Breast epithelium (tissue), 4 donors: Measurements from ENCODE around the gene TOP1. TPM values are rescaled to one million over a fixed set of nuclear protein-coding genes. Genes with fewer than 3 reads are reported as not detected.

ENCODE experiments used
- DNase-seq, 2 donors: peaks; one replicate each; pipeline ENCODE4 v3.0.0-alpha.2; 2019; ENCODE audit warnings: low spot score in 2 of 2
- H3K27ac ChIP-seq, 2 donors: fragments of 200-600 bp; sonication (generic) in 1 of 2; one replicate each; pipeline ENCODE4 v1.5.1; 2016 to 2019; ENCODE audit warnings: mild to moderate bottlenecking in 1 of 2
- H3K27me3 ChIP-seq, 2 donors: fragments of 200-600 bp; sonication (generic) in 1 of 2; one replicate each; pipeline versions ENCODE4 v1.5.1 to v1.6.0; 2017 to 2019; ENCODE audit warnings: control low read depth in 1 of 2, mild to moderate bottlenecking in 1 of 2
- H3K36me3 ChIP-seq: fragments of 200-600 bp; one replicate; pipeline ENCODE4 v1.5.1; 2019
- H3K4me1 ChIP-seq, 2 donors: fragments of 200-600 bp; sonication (generic); one replicate each; pipeline ENCODE4 v1.5.1; 2016 to 2019; ENCODE audit warnings: control low read depth in 1 of 2
- H3K4me3 ChIP-seq, 3 donors: fragments of 200-600 bp; sonication (generic); 1 replicate in 2 of 3; 2 replicates in 1 of 3; pipeline ENCODE4 v1.5.1; 2016 to 2019; ENCODE audit warnings: mild to moderate bottlenecking in 3 of 3, moderate library complexity in 2 of 3
- H3K9me3 ChIP-seq, 2 donors: fragments of 200-600 bp; sonication (generic) in 1 of 2; one replicate each; pipeline ENCODE4 v1.5.1; 2016 to 2019; ENCODE audit warnings: control low read depth in 1 of 2
- POLR2A ChIP-seq: fragments of 450-650 bp; IDR thresholded peaks from one replicate; pipeline ENCODE4 v1.6.1; 2016; ENCODE audit warnings: antibody characterized with exemption, mild to moderate bottlenecking, moderate library complexity
- POLR2AphosphoS5 ChIP-seq, 3 donors: sonication (generic); formaldehyde crosslinking; IDR thresholded peaks; one replicate each; pipeline ENCODE4 v1.6.1; 2017; ENCODE audit warnings: antibody characterized with exemption in 3 of 3
- intact Hi-C: fragments of 100-400 bp; cut with DNase I; formaldehyde crosslinking; loops from one replicate; pipeline ENCODE4 v1.15.1; 2023; ENCODE audit warnings: low total_unique reads
- total RNA-seq, 3 donors: library from RNA; depleted of rRNA; stranded (reverse); fragments of >200 nt; gene quantifications; one replicate each; pipeline ENCODE4 v1.1.0, GENCODE V29; 2016
- TF ChIP-seq, protein P1 (sequence below), 3 donors: fragments of 450-650 bp; IDR thresholded peaks; one replicate each; pipeline ENCODE4 v1.5.1; 2016 to 2017; ENCODE audit warnings: antibody characterized with exemption in 3 of 3, mild to moderate bottlenecking in 3 of 3, moderate library complexity in 3 of 3

Gene TOP1
- total RNA-seq, 3 donors from 2014 or later = 24.0 to 41.6 (median 40.3) TPM

DNA sequence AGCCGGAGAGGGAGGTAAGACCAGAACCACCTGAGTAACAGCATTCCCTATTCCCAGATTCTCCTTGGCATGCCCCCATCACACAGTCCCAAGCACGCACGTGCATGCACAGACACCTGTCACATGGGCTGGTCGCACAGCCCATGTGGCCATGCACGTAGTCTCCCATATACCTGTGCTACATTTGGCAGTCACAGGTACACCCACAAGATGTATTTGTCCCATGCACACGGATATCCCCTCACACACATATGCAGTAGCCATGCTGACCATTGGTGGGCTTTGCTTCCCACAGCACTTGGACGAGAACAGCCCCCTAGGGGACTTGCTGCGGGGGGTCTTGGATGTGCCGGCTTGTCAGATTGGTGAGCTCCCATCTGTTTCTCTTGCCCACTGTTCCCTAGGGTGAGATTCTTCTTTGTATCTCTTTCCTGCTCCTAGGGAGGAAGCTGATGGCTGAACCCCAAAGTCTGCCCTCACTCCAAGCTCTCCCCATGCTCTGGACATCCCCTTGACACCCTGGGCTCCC, 140.6 kb downstream of the TOP1 start:
- peak in 1 of 2 donors; percentile 17 for DNase-seq
- no peaks in the 10 kb centered on the region for H3K9me3 ChIP-seq
- no peaks in the 10 kb centered on the region for H3K27me3 ChIP-seq
- peaks cover 22% of the 10 kb centered on the region for H3K36me3 ChIP-seq
- TF ChIP-seq, protein P1, sequence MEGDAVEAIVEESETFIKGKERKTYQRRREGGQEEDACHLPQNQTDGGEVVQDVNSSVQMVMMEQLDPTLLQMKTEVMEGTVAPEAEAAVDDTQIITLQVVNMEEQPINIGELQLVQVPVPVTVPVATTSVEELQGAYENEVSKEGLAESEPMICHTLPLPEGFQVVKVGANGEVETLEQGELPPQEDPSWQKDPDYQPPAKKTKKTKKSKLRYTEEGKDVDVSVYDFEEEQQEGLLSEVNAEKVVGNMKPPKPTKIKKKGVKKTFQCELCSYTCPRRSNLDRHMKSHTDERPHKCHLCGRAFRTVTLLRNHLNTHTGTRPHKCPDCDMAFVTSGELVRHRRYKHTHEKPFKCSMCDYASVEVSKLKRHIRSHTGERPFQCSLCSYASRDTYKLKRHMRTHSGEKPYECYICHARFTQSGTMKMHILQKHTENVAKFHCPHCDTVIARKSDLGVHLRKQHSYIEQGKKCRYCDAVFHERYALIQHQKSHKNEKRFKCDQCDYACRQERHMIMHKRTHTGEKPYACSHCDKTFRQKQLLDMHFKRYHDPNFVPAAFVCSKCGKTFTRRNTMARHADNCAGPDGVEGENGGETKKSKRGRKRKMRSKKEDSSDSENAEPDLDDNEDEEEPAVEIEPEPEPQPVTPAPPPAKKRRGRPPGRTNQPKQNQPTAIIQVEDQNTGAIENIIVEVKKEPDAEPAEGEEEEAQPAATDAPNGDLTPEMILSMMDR (IDR thresholded peaks at IDR 0.05) = no peak
- TF ChIP-seq POLR2A = no peak
- TF ChIP-seq POLR2AphosphoS5 (IDR thresholded peaks at IDR 0.05) = no peak
- H3K4me3 ChIP-seq = no peak overlapping the region
- peak overlapping the region in 1 of 2 donors; percentile 77 for H3K27ac ChIP-seq
- H3K4me1 ChIP-seq = peaks cover 0 to 4% of the 10 kb centered on the region in 2 donors
- intact Hi-C loops = no loop called here

GRCh38 chr20:41169791-41170351, 141.2 kb downstream of the TOP1 start:
- H3K27me3 ChIP-seq = no peaks in the 10 kb centered on the region
- DNase-seq = peak in 1 of 2 donors; percentile 36
- no peak overlapping the region for H3K4me3 ChIP-seq
- H3K36me3 ChIP-seq = peaks cover 15% of the 10 kb centered on the region
- peak overlapping the region; percentile 11 to 77 for H3K27ac ChIP-seq
- H3K9me3 ChIP-seq = no peaks in the 10 kb centered on the region
- H3K4me1 ChIP-seq = peaks cover 4 to 6% of the 10 kb centered on the region in 2 donors
- intact Hi-C loops = loop anchor here (5.0 to 10.0 kb wide), 2 partner anchors 65 to 167 kb away; no protein-coding TSS in a partner anchor
- TF ChIP-seq, protein P1 (IDR thresholded peaks at IDR 0.05) = no peak
- TF ChIP-seq POLR2AphosphoS5 (IDR thresholded peaks at IDR 0.05) (no peak), POLR2A (no peak)

GRCh38 chr20:41170386-41171105, 141.9 kb downstream of the TOP1 start:
- intact Hi-C loops = loop anchor here (5.0 to 10.0 kb wide), 2 partner anchors 64 to 167 kb away; no protein-coding TSS in a partner anchor
- peak in 1 of 2 donors; percentile 20 for DNase-seq
- H3K9me3 ChIP-seq = no peaks in the 10 kb centered on the region
- H3K27me3 ChIP-seq = no peaks in the 10 kb centered on the region
- H3K36me3 ChIP-seq = peaks cover 9% of the 10 kb centered on the region
- TF ChIP-seq, protein P1 (IDR thresholded peaks at IDR 0.05) = no peak
- no peak for TF ChIP-seq POLR2A
- no peak for TF ChIP-seq POLR2AphosphoS5 (IDR thresholded peaks at IDR 0.05)
- peaks cover 4 to 7% of the 10 kb centered on the region in 2 donors for H3K4me1 ChIP-seq
- H3K4me3 ChIP-seq = no peak overlapping the region
- H3K27ac ChIP-seq = peak overlapping the region; percentile 25 to 77

DNA sequence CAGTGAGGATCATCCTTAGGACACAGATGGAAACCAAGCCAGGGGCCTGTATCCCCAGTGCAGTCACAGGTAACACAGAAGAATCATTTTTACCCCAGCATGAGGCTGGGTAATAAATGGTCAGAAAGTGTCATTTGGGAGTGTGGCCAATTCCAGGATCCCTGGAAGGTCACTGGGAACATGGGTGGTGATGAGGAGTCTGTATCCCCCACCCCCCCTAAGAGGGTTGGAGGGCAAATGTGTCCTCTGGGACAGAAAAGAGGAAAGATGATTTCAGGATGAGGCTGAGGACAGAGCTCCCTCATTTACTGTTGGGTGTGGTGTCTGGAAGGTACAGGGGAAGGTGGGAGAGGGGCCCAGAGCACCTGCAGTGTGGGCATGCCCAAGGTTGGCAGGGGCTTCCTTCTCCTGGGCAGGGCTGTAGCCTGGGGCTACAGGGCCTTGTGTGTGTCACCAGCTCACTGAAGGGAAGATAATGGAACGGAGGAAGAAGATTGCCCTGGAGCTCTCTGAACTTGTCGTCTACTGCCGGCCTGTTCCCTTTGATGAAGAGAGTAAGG, 143.2 kb downstream of the TOP1 start:
- Histone ChIP-seq H3K9me3 (no peaks in the 10 kb centered on the region), H3K27me3 (no peaks in the 10 kb centered on the region), H3K27ac (peak overlapping the region; percentile 66 to 94), H3K4me3 (no peak overlapping the region), H3K4me1 (peaks cover 4 to 7% of the 10 kb centered on the region in 2 donors), H3K36me3 (peaks cover 8% of the 10 kb centered on the region)
- no peak for TF ChIP-seq POLR2AphosphoS5 (IDR thresholded peaks at IDR 0.05)
- TF ChIP-seq POLR2A = no peak
- TF ChIP-seq, protein P1 (IDR thresholded peaks at IDR 0.05) = no peak
- DNase-seq = peak; percentile 16 to 20
- intact Hi-C loops = loop anchor here (5.0 to 10.0 kb wide), 2 partner anchors 63 to 165 kb away; no protein-coding TSS in a partner anchor
